Amniotic stem cell (primary cell): ENCODE data around the gene BCL11B.

Source experiments
- DNase-seq: peaks from one replicate; lab custom pipeline; 2025; lab: John Stamatoyannopoulos, UW

BCL11B gene

GRCh38 chr14:99271951-99272631, at the start of gene BCL11B:
TSS of gene BCL11B (minus strand) at chr14:99272197. CDS start at chr14:99271218, 979 bp downstream.
- DNase-seq, result peak; percentile 42

GRCh38 chr14:99321236-99321925, 49.4 kb upstream of the BCL11B start:
- DNase-seq, result no peak

GRCh38 chr14:99320621-99321235, 48.7 kb upstream of the BCL11B start:
- no peak for DNase-seq

- DNase-seq, result no peak
These were observed 48.1 kb upstream of the BCL11B start for GRCh38 chr14:99320105-99320572.

DNA sequence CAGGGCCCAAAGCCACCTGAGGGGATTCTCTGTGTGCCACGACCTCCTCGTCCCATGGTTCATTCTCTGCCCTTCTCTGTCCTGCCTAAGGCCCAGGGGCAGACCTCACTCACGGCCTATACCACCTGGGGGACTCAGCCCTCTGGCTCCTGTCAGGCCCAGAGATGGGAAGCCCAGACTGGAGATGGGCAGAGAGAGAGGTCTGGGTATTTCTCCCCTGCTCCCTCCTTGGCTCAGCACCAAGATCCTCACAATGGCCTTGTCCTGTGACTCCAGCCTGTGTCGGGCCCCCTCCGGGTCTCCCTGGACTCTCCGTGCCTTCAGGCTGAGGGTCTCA, 46.9 kb upstream of the BCL11B start:
- no peak for DNase-seq

GRCh38 chr14:99318091-99318958, 46.3 kb upstream of the BCL11B start:
- DNase-seq, result no peak

- no peak for DNase-seq
These were observed 45.5 kb upstream of the BCL11B start for GRCh38 chr14:99317231-99318090.

GRCh38 chr14:99316281-99317163, 44.5 kb upstream of the BCL11B start:
- DNase-seq, result no peak

DNA sequence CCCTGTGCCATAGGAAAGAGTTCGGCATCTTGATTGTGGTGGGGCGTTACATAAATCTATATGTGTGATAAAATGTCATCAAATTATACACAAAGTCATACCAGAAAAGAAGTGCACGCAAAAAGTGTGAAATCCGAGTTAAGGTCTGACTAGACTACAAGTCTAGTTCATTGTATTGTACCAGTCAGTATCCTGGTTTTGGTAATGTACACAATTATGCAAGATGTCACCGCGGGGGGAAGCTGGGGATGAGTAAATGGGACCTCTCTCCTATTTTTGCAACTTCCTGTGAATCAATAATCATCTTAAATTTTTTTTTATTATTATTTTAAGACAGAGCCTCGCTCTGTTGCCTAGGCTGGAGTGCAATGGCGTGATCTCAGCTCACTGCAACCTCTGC, 43.2 kb upstream of the BCL11B start:
- DNase-seq, result no peak

- no peak for DNase-seq
These were observed 42.6 kb upstream of the BCL11B start for GRCh38 chr14:99314623-99315022.

GRCh38 chr14:99313234-99313633, 41.2 kb upstream of the BCL11B start:
- DNase-seq, result no peak

DNA sequence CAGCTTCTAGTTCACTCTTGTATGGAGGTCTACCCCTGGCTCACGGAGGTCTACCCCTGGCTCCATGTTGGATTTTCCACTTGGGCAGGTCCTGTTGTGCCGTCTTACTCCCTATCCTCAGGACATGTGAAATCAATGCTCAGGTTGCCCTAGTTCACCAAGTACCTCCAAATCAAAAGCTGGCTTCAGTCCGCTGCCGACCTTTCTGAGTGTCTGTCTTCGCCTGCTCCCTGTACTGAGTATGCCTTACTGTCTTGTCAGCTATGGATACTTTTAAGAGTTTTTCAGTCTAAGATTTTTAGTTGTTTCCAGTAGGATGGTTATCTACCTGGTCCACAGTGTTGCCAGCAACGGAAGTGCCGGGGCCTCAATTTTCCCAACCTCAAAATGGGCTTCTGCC, 40.1 kb upstream of the BCL11B start:
- DNase-seq, result no peak

- no peak for DNase-seq
These were observed 37.3 kb upstream of the BCL11B start for GRCh38 chr14:99309220-99309766.

DNA sequence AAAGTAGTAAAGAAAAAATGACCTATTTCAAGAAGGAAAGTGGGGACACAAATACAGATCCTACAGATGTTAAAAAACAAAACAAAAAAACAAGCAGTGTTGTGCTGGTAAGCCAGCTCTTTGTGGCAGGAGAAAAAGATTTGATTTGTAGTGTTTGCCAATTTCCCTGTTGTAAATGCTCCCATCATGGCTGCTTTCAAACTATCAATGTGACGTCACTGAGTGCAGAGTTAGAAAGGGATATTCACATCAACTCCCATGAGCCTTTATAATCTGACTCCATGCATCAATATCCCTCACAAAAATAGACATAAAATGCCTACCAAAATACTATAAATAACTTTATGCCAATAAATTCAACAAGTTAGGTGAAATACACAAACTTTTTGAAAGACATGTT, 32.2 kb upstream of the BCL11B start:
- DNase-seq, result no peak

- no peak for DNase-seq
These were observed 28.2 kb upstream of the BCL11B start for GRCh38 chr14:99300190-99300589.

- DNase-seq, result no peak
These were observed 24.5 kb upstream of the BCL11B start for GRCh38 chr14:99296517-99296916.

- no peak for DNase-seq
These were observed 17.6 kb upstream of the BCL11B start for GRCh38 chr14:99289394-99290189.

GRCh38 chr14:99288948-99289347, 17.0 kb upstream of the BCL11B start:
- DNase-seq, result no peak

DNA sequence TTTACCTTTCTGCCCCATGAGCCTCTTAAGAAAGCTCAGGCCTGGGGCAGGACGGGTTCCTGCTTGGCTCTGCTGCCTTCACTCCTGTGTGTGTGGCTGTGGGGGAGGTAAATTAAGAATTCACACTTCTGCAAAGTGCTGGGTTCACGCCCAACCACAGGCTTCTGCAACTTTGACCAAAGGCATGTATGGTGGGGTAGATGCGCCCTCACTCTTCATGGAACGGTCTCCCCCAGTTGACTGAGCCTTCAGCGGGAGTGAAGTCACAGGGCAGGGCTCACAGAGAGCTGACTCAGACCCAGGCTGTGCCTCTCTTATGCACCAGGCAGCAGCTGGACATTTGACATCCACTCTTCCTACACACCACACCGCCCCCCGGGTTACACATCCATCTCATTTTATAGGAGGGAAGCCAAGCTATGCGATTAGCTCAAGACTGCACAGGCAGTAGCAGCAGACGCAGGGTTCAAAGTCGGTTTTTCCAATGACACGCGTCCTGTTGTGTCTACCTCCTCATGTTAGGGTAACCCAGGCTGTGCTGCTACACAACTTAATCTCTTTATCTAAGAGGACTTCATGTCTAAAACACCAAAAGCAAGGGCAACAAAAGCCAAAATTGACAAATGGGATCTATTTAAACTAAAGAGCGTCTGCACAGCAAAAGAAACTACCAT, 15.4 kb upstream of the BCL11B start:
- no peak for DNase-seq
